Central memory CD8-positive, alpha-beta T cell (primary cell): ENCODE data around the gene ZC2HC1B.

Experiments
- ATAC-seq: fragments of 150-1000 bp; cut with Tn5 transposase; replicated peaks from 2 replicates; pipeline ENCODE4 v1.10.0; 2022; ENCODE audit warnings: mild to moderate bottlenecking, moderate FRiP score, moderate number of reproducible peaks; ENCODE audit not compliant: poor library complexity, severe bottlenecking; ENCODE audit errors: extremely low read depth
- DNase-seq, 2 donors: peaks; one replicate each; pipeline ENCODE4 v3.0.0; 2021; ENCODE audit warnings: low spot score in 2 of 2
- H3K27ac Mint-ChIP-seq: one replicate; pipeline ENCODE4 v1.8.0; 2022; ENCODE audit warnings: low read depth, mild to moderate bottlenecking, moderate library complexity, mixed read lengths
- H3K27me3 Mint-ChIP-seq: one replicate; pipeline ENCODE4 v1.8.0; 2022; ENCODE audit warnings: mixed read lengths
- H3K36me3 Mint-ChIP-seq: one replicate; pipeline ENCODE4 v1.8.0; 2022; ENCODE audit warnings: mild to moderate bottlenecking, moderate library complexity, mixed read lengths; ENCODE audit not compliant: insufficient read depth
- H3K4me1 Mint-ChIP-seq: one replicate; pipeline ENCODE4 v1.8.0; 2022; ENCODE audit warnings: mixed read lengths
- H3K4me3 Mint-ChIP-seq: one replicate; pipeline ENCODE4 v1.8.0; 2022; ENCODE audit warnings: mild to moderate bottlenecking, moderate library complexity, mixed read lengths
- H3K9me3 Mint-ChIP-seq: one replicate; pipeline ENCODE4 v1.8.0; 2022; ENCODE audit warnings: mixed read lengths

ZC2HC1B gene

GRCh38 chr6:143976806-143977349 lies 112.6 kb downstream of the ZC2HC1B start:
- peak overlapping the region; percentile 47 for H3K27ac Mint-ChIP-seq
- no peaks in the 10 kb centered on the region for H3K4me1 Mint-ChIP-seq
- no peaks in the 10 kb centered on the region for H3K27me3 Mint-ChIP-seq
- no peaks in the 10 kb centered on the region for H3K36me3 Mint-ChIP-seq
- no peaks in the 10 kb centered on the region for H3K9me3 Mint-ChIP-seq
- DNase-seq (no peak), ATAC-seq (no peak)
- no peak overlapping the region for H3K4me3 Mint-ChIP-seq

- H3K36me3 Mint-ChIP-seq, result no peaks in the 10 kb centered on the region
- no peaks in the 10 kb centered on the region for H3K4me1 Mint-ChIP-seq
These were observed 116.6 kb downstream of the ZC2HC1B start for GRCh38 chr6:143980921-143981320.

GRCh38 chr6:143982968-143983367 lies 118.7 kb downstream of the ZC2HC1B start:
- DNase-seq, result no peak
- H3K36me3 Mint-ChIP-seq, result no peaks in the 10 kb centered on the region
- H3K27ac Mint-ChIP-seq, result no peak overlapping the region
- H3K27me3 Mint-ChIP-seq, result no peaks in the 10 kb centered on the region
- no peaks in the 10 kb centered on the region for H3K9me3 Mint-ChIP-seq
- no peaks in the 10 kb centered on the region for H3K4me1 Mint-ChIP-seq
- H3K4me3 Mint-ChIP-seq, result no peak overlapping the region
- ATAC-seq, result no peak

More at GRCh38 chr6:143980921-143981320, 116.6 kb downstream of the ZC2HC1B start:
- Mint-ChIP-seq H3K27ac (no peak overlapping the region), H3K4me3 (no peak overlapping the region), H3K27me3 (no peaks in the 10 kb centered on the region), H3K9me3 (no peaks in the 10 kb centered on the region)
- ATAC-seq (no peak), DNase-seq (no peak)

GRCh38 chr6:143984666-143985065 lies 120.4 kb downstream of the ZC2HC1B start:
- H3K27ac Mint-ChIP-seq, result no peak overlapping the region
- no peaks in the 10 kb centered on the region for H3K27me3 Mint-ChIP-seq
- no peaks in the 10 kb centered on the region for H3K36me3 Mint-ChIP-seq
- DNase-seq (no peak), ATAC-seq (no peak)
- no peaks in the 10 kb centered on the region for H3K9me3 Mint-ChIP-seq
- H3K4me1 Mint-ChIP-seq, result no peaks in the 10 kb centered on the region
- no peak overlapping the region for H3K4me3 Mint-ChIP-seq

GRCh38 chr6:143986463-143987065 lies 122.3 kb downstream of the ZC2HC1B start:
- no peaks in the 10 kb centered on the region for H3K36me3 Mint-ChIP-seq
- no peaks in the 10 kb centered on the region for H3K9me3 Mint-ChIP-seq
- no peak overlapping the region for H3K4me3 Mint-ChIP-seq
- no peak for DNase-seq
- no peak overlapping the region for H3K27ac Mint-ChIP-seq
- H3K27me3 Mint-ChIP-seq, result peaks cover 11% of the 10 kb centered on the region
- ATAC-seq, result no peak
- no peaks in the 10 kb centered on the region for H3K4me1 Mint-ChIP-seq
